Glutamatergic neuron (in vitro differentiated cells): ENCODE results near the gene STOM. TPM values are rescaled to one million over a fixed set of nuclear protein-coding genes. Genes with fewer than 3 reads are reported as not detected.
"Not testable (repeated sequence)": the region's sequence is repeated elsewhere in the genome, so short reads cannot be mapped to it uniquely, and the experiment has no call there.

Experiments used
- DNase-seq: peaks from one replicate; pipeline ENCODE4 v3.0.0; 2022
- H3K27ac Mint-ChIP-seq: one replicate; pipeline ENCODE4 v1.8.0; 2020; ENCODE audit warnings: mild to moderate bottlenecking, mixed read lengths, inconsistent platforms; ENCODE audit not compliant: unreplicated experiment
- H3K27me3 Mint-ChIP-seq: one replicate; pipeline ENCODE4 v1.8.0; 2020; ENCODE audit warnings: mild to moderate bottlenecking, moderate library complexity, mixed read lengths, inconsistent platforms; ENCODE audit not compliant: unreplicated experiment
- H3K36me3 Mint-ChIP-seq: one replicate; pipeline ENCODE4 v1.8.0; 2020; ENCODE audit warnings: mild to moderate bottlenecking, mixed read lengths, inconsistent platforms; ENCODE audit not compliant: unreplicated experiment
- H3K4me1 Mint-ChIP-seq: one replicate; pipeline ENCODE4 v1.8.0; 2020; ENCODE audit warnings: mild to moderate bottlenecking, low read depth, mixed read lengths, inconsistent platforms; ENCODE audit not compliant: unreplicated experiment
- H3K4me3 Mint-ChIP-seq: one replicate; pipeline ENCODE4 v1.8.0; 2020; ENCODE audit warnings: mild to moderate bottlenecking, mixed read lengths, inconsistent platforms; ENCODE audit not compliant: unreplicated experiment
- H3K9me3 Mint-ChIP-seq: one replicate; pipeline ENCODE4 v1.8.0; 2020; ENCODE audit warnings: mild to moderate bottlenecking, moderate library complexity, mixed read lengths, inconsistent platforms; ENCODE audit not compliant: unreplicated experiment
- total RNA-seq: library from RNA; stranded (reverse); fragmentation: NEBNext Ultra II Directional; extraction: Animal tissue kit (Norgen Biotek cat#: 25700); gene quantifications from one replicate; pipeline ENCODE4 v1.2.1, GENCODE V29; 2021; ENCODE audit not compliant: unreplicated experiment
- TF ChIP-seq, protein P1 (sequence below): fragments of 200-600 bp; sonication (generic); IDR thresholded peaks from one replicate; pipeline ENCODE4 v1.5.0; 2021; ENCODE audit not compliant: partially characterized antibody, unreplicated experiment

The STOM gene
- total RNA-seq, 1 donor from 2014 or later: 2.0 TPM

DNA sequence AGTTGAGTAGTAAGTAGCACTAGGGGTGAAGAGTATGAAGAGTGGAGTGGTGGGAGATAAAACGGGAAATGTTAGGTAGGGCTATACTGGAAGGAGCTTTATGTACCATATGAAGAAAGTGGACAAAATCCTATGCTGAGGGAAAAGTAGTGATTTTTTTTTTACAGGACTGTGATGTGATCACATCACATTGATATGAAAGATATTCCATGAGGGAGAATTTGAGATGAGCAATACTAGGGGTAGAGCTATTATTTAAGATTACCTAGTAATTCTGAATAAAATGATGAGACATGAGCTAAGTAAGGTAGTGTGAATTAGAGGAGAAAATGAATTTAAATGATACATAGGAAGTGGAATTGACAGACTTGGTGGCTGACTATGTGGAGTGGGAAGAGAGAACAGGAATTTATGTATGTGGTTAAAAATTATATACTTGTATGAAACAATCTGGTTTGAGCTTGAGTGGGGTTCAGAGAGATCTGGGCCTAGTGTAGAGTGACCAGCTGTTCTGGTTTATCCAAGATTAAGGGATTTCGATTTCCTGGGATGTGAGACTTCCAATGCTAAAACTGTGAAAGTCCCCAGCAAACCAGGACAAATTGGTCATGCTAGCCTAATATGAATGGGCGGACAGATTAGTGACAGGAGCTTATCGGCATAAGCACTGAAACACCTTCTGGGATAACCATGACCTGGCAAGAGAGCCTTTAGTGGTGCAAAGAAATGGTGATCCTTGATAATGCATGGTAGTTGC, 29.3 kb upstream of the STOM start:
- DNase-seq: no peak
- H3K27ac Mint-ChIP-seq: no peak overlapping the region
- no peak overlapping the region for H3K4me3 Mint-ChIP-seq
- no peaks in the 10 kb centered on the region for H3K9me3 Mint-ChIP-seq
- H3K36me3 Mint-ChIP-seq: peaks cover 4% of the 10 kb centered on the region
- no peaks in the 10 kb centered on the region for H3K27me3 Mint-ChIP-seq
- TF ChIP-seq, protein P1, sequence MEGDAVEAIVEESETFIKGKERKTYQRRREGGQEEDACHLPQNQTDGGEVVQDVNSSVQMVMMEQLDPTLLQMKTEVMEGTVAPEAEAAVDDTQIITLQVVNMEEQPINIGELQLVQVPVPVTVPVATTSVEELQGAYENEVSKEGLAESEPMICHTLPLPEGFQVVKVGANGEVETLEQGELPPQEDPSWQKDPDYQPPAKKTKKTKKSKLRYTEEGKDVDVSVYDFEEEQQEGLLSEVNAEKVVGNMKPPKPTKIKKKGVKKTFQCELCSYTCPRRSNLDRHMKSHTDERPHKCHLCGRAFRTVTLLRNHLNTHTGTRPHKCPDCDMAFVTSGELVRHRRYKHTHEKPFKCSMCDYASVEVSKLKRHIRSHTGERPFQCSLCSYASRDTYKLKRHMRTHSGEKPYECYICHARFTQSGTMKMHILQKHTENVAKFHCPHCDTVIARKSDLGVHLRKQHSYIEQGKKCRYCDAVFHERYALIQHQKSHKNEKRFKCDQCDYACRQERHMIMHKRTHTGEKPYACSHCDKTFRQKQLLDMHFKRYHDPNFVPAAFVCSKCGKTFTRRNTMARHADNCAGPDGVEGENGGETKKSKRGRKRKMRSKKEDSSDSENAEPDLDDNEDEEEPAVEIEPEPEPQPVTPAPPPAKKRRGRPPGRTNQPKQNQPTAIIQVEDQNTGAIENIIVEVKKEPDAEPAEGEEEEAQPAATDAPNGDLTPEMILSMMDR: no peak
- peaks cover 6% of the 10 kb centered on the region for H3K4me1 Mint-ChIP-seq

DNA sequence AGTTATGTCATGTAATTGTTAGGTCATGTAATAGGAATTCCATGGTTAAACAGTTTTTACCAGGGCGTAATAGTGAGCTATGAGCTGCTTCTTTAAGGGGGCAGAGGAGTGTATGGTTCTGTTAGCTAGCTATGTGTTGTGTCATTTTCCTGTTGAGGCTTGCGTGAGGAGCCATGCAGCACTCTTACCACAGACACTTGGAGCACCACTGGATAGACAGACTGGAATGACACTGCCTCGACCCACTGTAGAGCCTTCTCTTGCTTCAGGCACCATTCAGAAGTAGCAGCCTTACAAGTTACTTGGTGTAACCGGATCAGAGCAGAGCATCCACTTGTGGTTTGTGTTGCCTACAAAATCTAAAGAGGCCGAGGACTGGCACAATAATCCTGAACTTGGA, 28.3 kb upstream of the STOM start:
- H3K4me1 Mint-ChIP-seq: peaks cover 6% of the 10 kb centered on the region
- DNase-seq: no peak
- no peaks in the 10 kb centered on the region for H3K9me3 Mint-ChIP-seq
- TF ChIP-seq, protein P1: no peak
- no peak overlapping the region for H3K4me3 Mint-ChIP-seq
- H3K27ac Mint-ChIP-seq: no peak overlapping the region
- H3K36me3 Mint-ChIP-seq: peaks cover 4% of the 10 kb centered on the region
- H3K27me3 Mint-ChIP-seq: no peaks in the 10 kb centered on the region

DNA sequence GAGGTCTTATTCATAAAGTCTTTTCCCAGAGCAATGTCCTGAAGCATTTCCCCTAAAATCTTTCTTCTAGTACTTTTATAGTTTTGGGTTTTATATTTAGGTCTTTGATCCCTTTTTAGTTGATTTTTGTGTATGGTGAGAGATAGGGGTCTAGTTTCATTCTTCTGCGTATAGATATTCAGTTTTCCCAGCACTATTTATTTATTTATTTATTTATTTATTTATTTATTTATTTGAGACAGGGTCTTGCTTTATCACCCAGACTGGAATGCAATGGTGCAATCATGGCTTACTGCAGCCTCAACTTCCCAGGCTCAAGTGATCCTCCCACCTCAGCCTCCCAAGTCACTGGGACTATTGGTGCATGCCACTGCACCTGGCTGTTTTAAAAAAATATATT, 27.2 kb upstream of the STOM start:
- H3K27ac Mint-ChIP-seq, DNase-seq, H3K36me3 Mint-ChIP-seq, H3K9me3 Mint-ChIP-seq, H3K4me3 Mint-ChIP-seq, H3K4me1 Mint-ChIP-seq, H3K27me3 Mint-ChIP-seq: not testable (repeated sequence)

DNA sequence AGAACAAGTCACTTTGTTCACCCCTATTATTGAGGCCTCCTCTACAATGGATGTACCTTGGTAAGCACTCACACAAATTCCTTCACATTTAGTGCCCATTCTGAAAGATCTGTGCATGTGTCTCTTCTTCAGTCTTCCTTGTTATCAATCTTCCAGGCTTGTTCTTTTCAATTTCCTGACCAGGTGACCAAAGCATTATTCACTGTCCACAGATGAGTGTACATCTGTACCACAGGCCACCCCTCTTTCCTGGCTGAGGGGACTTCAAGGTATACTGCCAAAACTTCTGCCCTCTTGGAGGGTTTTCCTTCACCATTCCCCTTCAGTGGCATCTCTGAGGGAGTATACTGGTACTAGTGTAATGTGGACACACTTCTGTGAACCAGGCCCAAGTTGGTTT, 25.5 kb upstream of the STOM start:
- DNase-seq: no peak
- no peak overlapping the region for H3K4me3 Mint-ChIP-seq
- H3K27ac Mint-ChIP-seq: no peak overlapping the region
- TF ChIP-seq, protein P1: no peak
- peaks cover 4% of the 10 kb centered on the region for H3K36me3 Mint-ChIP-seq
- H3K4me1 Mint-ChIP-seq: peaks cover 6% of the 10 kb centered on the region
- peaks cover 2% of the 10 kb centered on the region for H3K27me3 Mint-ChIP-seq
- no peaks in the 10 kb centered on the region for H3K9me3 Mint-ChIP-seq

DNA sequence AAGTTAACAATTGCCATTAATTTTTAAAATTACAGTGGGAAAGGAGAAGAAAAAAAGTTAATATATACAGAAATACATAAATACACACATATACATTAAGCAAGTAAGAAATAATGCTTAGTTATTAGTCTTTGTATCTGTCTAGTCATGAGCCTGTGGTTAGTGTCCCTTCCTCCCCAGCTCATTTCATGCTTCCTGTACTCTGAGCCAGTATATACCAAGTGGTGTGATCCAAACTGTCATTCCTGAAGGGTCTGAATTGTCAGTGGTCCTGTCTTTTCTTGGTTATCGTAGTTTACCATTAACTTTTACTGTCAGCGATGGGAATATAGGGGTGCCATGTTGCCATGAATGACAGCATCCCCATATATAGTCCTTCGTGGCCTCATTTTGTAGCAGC, 24.2 kb upstream of the STOM start:
- no peak overlapping the region for H3K4me3 Mint-ChIP-seq
- no peaks in the 10 kb centered on the region for H3K9me3 Mint-ChIP-seq
- TF ChIP-seq, protein P1: no peak
- no peak for DNase-seq
- H3K27me3 Mint-ChIP-seq: peaks cover 2% of the 10 kb centered on the region
- H3K4me1 Mint-ChIP-seq: peaks cover 6% of the 10 kb centered on the region
- H3K36me3 Mint-ChIP-seq: peaks cover 4% of the 10 kb centered on the region
- H3K27ac Mint-ChIP-seq: no peak overlapping the region
